ENCODE measurements around the gene GABRB1.

GRCh38 chr4:47049347-47049746 is 18.0 kb downstream of the GABRB1 start:
- TF ChIP-seq GATA2 (IDR thresholded peaks at IDR 0.05; ENCODE audit: low read depth, low read length) (no peak), GATA3 (IDR thresholded peaks at IDR 0.05; ENCODE audit: low read depth, low read length) (no peak)
